Stomach (tissue), 9 donors: Measurements from ENCODE around the gene MDFIC. TPM values are rescaled to one million over a fixed set of nuclear protein-coding genes. Genes with fewer than 3 reads are reported as not detected.

Experiments
- DNase-seq, 2 donors: peaks; one replicate each; pipeline versions ENCODE4 v3.0.0 to v3.0.0-alpha.2; 2013 to 2019
- H3K27ac ChIP-seq, 5 donors: fragments of 200-600 bp in 4 of 5; sonication (generic) in 4 of 5; one replicate each; pipeline ENCODE4 v1.5.1; 2013 to 2019; ENCODE audit warnings: mild to moderate bottlenecking in 1 of 5, moderate library complexity in 1 of 5
- H3K27me3 ChIP-seq, 3 donors: fragments of 200-600 bp; sonication (generic); one replicate each; pipeline ENCODE4 v1.5.1; 2017 to 2019; ENCODE audit warnings: mixed run types in 1 of 3
- H3K36me3 ChIP-seq, 4 donors: fragments of 200-600 bp; sonication (generic); 1 replicate in 3 of 4; 2 replicates in 1 of 4; pipeline ENCODE4 v1.5.1; 2016 to 2019
- H3K4me1 ChIP-seq, 4 donors: fragments of 200-600 bp; sonication (generic); one replicate each; pipeline ENCODE4 v1.5.1; 2016 to 2019
- H3K4me3 ChIP-seq, 4 donors: fragments of 200-600 bp; sonication (generic) in 3 of 4; one replicate each; pipeline ENCODE4 v1.5.1; 2016 to 2019; ENCODE audit warnings: mild to moderate bottlenecking in 1 of 4
- H3K9me3 ChIP-seq, 4 donors: fragments of 200-600 bp; sonication (generic); one replicate each; pipeline ENCODE4 v1.5.1; 2016 to 2019
- EP300 ChIP-seq: sonication (generic); formaldehyde crosslinking; IDR thresholded peaks from one replicate; pipeline ENCODE4 v1.6.1; 2017; ENCODE audit warnings: antibody characterized with exemption
- POLR2A ChIP-seq, 4 donors: fragments of 450-650 bp; IDR thresholded peaks; one replicate each; pipeline ENCODE4 v1.6.1; 2016; ENCODE audit warnings: antibody characterized with exemption in 4 of 4, control low read depth in 2 of 4, mild to moderate bottlenecking in 1 of 4, moderate library complexity in 1 of 4
- POLR2AphosphoS5 ChIP-seq, 3 donors: sonication (generic); formaldehyde crosslinking; IDR thresholded peaks; one replicate each; pipeline ENCODE4 v1.6.1; 2016; ENCODE audit warnings: antibody characterized with exemption in 3 of 3
- WGBS, 5 donors: extraction: QIAGEN DNeasy Blood & Tissue Kit in 3 of 5; methylation state at CpG; one replicate each; pipeline versions ENCODE4 v1.1.5 to v1.1.7; 2013 to 2018; 5-methylcytosine and 5-hydroxymethylcytosine counted together
- intact Hi-C: fragments of 100-400 bp; cut with DNase I; formaldehyde crosslinking; loops from one replicate; pipeline ENCODE4 v1.15.1; 2023; ENCODE audit warnings: low total_unique reads
- polyA plus RNA-seq, 3 donors: library from polyadenylated mRNA; stranded (reverse); fragments of 200-250 nt; gene quantifications; one replicate each; pipeline ENCODE4 v1.2.3, GENCODE V29; 2013
- total RNA-seq, 5 donors: library from RNA; depleted of rRNA; stranded (reverse); fragments of >200 nt; gene quantifications; one replicate each; pipeline versions ENCODE4 v1.1.0 to v1.2.3, GENCODE V29; 2014 to 2016
- TF ChIP-seq, protein P1 (sequence below), 7 experiments: fragments of 450-650 bp in 4 of 7; fragments of 200-600 bp in 3 of 7; sonication (generic) in 3 of 7; IDR thresholded peaks; one replicate each; pipeline ENCODE4 v1.5.1; 2016 to 2019; ENCODE audit warnings: antibody characterized with exemption in 7 of 7, control low read depth in 2 of 7, mild to moderate bottlenecking in 1 of 7
- donor health status: healthy with polysubstance abuse.
- donor health status: Bipolar disorder and iron deficiency.
- donor health status: healthy.

Gene MDFIC
- total and polyA plus RNA-seq, 8 donors = 6.9 to 39.8 (median 8.6) TPM

DNA sequence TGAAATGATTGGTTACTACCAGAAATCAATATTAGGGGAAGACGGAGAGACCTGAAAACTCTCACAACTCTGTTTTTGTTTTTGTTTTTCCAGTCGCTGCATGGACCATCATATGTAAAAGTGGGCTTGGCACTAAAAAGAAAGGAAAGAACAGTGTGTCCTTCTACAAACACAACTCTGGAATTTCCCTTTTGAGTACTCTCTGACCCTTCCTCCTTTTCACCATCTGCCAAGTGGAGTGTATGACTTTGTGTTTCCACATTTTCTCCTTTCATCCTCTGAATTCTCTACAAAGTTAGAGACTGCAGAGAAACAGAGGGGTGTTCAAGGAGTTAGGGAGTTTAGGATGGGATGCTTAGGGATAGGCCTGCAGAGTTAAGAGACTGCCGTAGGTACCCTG lies 92.0 kb downstream of the MDFIC start:
- DNase-seq = no peak
- 93 to 97% (median 96%) methylated on average over 3 of the region's 3 CpGs for WGBS, 5 donors
- peaks cover 0 to 12% (median 6%) of the 10 kb centered on the region in 4 donors for H3K36me3 ChIP-seq
- H3K27me3 ChIP-seq = no peaks in the 10 kb centered on the region
- TF ChIP-seq, protein P1, sequence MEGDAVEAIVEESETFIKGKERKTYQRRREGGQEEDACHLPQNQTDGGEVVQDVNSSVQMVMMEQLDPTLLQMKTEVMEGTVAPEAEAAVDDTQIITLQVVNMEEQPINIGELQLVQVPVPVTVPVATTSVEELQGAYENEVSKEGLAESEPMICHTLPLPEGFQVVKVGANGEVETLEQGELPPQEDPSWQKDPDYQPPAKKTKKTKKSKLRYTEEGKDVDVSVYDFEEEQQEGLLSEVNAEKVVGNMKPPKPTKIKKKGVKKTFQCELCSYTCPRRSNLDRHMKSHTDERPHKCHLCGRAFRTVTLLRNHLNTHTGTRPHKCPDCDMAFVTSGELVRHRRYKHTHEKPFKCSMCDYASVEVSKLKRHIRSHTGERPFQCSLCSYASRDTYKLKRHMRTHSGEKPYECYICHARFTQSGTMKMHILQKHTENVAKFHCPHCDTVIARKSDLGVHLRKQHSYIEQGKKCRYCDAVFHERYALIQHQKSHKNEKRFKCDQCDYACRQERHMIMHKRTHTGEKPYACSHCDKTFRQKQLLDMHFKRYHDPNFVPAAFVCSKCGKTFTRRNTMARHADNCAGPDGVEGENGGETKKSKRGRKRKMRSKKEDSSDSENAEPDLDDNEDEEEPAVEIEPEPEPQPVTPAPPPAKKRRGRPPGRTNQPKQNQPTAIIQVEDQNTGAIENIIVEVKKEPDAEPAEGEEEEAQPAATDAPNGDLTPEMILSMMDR (IDR thresholded peaks at IDR 0.05) = no peak
- TF ChIP-seq EP300 = no peak
- TF ChIP-seq POLR2AphosphoS5 (IDR thresholded peaks at IDR 0.05) = no peak
- no peak for TF ChIP-seq POLR2A (IDR thresholded peaks at IDR 0.05)
- H3K4me3 ChIP-seq = no peak overlapping the region
- peaks cover 5 to 17% (median 12%) of the 10 kb centered on the region in 4 donors for H3K4me1 ChIP-seq
- no peak overlapping the region for H3K27ac ChIP-seq
- no peaks in the 10 kb centered on the region for H3K9me3 ChIP-seq
- intact Hi-C loops = no loop called here

DNA sequence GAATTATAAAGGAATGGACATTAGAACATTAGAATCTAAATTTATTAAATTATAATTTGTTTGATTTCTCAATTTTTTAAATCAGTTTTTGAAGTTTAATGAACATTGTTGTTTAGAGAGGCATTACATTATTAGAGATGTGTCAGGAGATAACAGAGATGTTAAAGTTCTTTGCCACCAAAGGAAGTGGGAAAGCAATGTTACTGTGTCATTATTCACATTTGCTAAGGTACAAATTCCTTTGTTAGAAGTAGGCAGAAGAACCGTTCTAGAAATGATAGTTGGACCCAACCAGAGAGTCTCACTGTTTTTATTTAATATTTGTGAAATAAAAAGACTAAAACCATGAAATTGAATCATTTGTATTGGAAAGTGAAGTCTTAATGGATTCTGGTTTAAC lies 92.9 kb downstream of the MDFIC start:
- TF ChIP-seq POLR2AphosphoS5 (IDR thresholded peaks at IDR 0.05) = no peak
- TF ChIP-seq, protein P1 (IDR thresholded peaks at IDR 0.05) = no peak
- TF ChIP-seq EP300 = no peak
- TF ChIP-seq POLR2A (IDR thresholded peaks at IDR 0.05) = no peak
- Histone ChIP-seq H3K36me3 (peaks cover 0 to 12% (median 6%) of the 10 kb centered on the region in 4 donors), H3K4me1 (peaks cover 0 to 8% (median 4%) of the 10 kb centered on the region in 4 donors), H3K27me3 (no peaks in the 10 kb centered on the region), H3K9me3 (no peaks in the 10 kb centered on the region), H3K4me3 (no peak overlapping the region), H3K27ac (no peak overlapping the region)
- no peak for DNase-seq
- intact Hi-C loops = no loop called here
- WGBS, 5 donors = 64 to 83% (median 82%) methylated on average over 1 of the region's 1 CpG

DNA sequence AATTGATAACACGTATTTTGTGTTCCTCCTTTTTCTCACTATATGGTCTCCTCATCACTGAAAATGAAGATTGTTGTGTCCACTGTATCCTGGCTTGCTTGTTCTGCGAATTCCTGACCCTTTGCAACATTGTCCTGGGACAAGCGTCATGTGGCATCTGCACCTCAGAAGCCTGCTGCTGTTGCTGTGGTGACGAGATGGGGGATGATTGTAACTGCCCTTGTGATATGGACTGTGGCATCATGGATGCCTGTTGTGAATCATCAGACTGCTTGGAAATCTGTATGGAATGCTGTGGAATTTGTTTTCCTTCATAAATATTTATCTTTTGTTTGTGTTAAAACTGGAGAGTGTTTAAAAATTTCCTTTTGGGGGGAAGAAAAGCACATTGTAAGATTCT lies 93.7 kb downstream of the MDFIC start:
- H3K9me3 ChIP-seq = no peaks in the 10 kb centered on the region
- H3K4me1 ChIP-seq = no peaks in the 10 kb centered on the region
- TF ChIP-seq, protein P1 (IDR thresholded peaks at IDR 0.05) = no peak
- TF ChIP-seq POLR2AphosphoS5 (IDR thresholded peaks at IDR 0.05) = peak in 1 of 3 donors; percentile 7
- peaks cover 0 to 12% (median 6%) of the 10 kb centered on the region in 4 donors for H3K36me3 ChIP-seq
- intact Hi-C loops = no loop called here
- H3K27ac ChIP-seq = peak overlapping the region in 1 of 5 donors; percentile 10
- DNase-seq = no peak
- H3K27me3 ChIP-seq = no peaks in the 10 kb centered on the region
- WGBS, 5 donors = 71 to 87% (median 84%) methylated on average over 4 of the region's 4 CpGs
- H3K4me3 ChIP-seq = no peak overlapping the region

DNA sequence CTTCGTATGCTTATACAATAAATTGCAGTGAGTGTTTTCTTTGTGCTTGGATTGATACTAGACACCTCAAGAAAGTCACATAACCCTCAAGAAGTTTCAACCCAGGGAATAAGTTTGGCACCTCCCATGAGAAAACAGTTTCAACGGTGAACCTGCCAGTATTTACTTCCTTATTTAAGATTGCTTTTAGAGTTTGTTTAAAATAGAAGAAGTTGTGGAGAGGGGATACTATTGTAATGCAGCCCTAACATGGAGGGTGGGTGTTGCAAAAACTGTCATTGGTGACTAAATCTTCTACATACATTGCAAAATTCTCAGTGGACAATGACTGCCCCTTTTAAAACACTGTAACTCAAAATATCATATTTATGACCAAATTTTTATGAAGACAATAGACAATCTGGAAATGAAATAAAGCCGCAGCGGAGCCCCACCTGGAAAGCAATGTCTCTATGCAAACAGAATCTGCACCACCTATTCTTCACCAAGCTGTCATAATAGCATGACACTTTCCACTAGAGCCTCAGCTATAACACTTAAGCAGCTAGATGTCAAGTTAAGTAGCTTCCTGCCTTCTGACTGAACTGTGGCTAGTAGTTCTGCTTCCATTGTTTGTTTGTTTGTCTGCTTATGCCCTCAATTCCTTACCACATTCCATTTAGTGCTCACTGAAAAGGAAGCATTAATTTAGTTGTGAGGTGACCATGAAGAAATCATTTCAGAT lies 98.2 kb downstream of the MDFIC start:
- no peak overlapping the region for H3K27ac ChIP-seq
- H3K36me3 ChIP-seq = peaks cover 0 to 12% (median 6%) of the 10 kb centered on the region in 4 donors
- intact Hi-C loops = no loop called here
- DNase-seq = no peak
- TF ChIP-seq POLR2AphosphoS5 (IDR thresholded peaks at IDR 0.05) = no peak
- 61 to 75% (median 65%) methylated on average over 4 of the region's 4 CpGs for WGBS, 5 donors
- H3K27me3 ChIP-seq = no peaks in the 10 kb centered on the region
- no peaks in the 10 kb centered on the region for H3K9me3 ChIP-seq
- no peaks in the 10 kb centered on the region for H3K4me1 ChIP-seq
- no peak overlapping the region for H3K4me3 ChIP-seq

DNA sequence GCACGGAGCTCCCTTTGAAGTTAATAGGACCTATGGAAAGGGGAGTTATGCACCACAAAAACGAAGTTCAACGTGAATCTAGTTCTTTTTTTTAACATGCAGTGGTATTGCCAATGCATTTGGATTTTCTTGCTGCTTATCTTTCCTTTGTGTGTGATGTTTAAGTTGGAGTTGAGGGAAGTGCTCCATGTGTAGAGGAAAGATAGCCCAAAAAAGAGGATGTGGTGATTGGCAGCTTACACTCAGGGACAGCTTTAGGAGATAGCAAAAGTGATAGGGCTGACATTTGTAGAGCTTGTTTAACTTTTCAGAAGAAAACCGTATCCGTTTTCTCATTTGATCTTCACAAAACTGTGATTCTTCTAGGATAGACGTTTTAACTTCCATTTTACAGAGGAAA lies 101.3 kb downstream of the MDFIC start:
- Histone ChIP-seq H3K9me3 (no peaks in the 10 kb centered on the region), H3K27ac (no peak overlapping the region), H3K4me1 (no peaks in the 10 kb centered on the region), H3K27me3 (no peaks in the 10 kb centered on the region), H3K4me3 (no peak overlapping the region), H3K36me3 (no peaks in the 10 kb centered on the region)
- 65 to 74% (median 69%) methylated on average over 6 of the region's 6 CpGs for WGBS, 5 donors
- intact Hi-C loops = no loop called here
- TF ChIP-seq, protein P1 (IDR thresholded peaks at IDR 0.05) = no peak
- TF ChIP-seq POLR2AphosphoS5 (IDR thresholded peaks at IDR 0.05) = no peak
- TF ChIP-seq POLR2A (IDR thresholded peaks at IDR 0.05) = no peak
- TF ChIP-seq EP300 = no peak
- DNase-seq = no peak
